HepG2 (cell line): Measurements from ENCODE around the gene RAB3D. TPM values are rescaled to one million over a fixed set of nuclear protein-coding genes. Genes with fewer than 3 reads are reported as not detected.

Source experiments
- ARID5B ChIP-seq: IDR thresholded peaks from 2 replicates; pipeline ENCODE4 v1.4.0; 2020; ENCODE audit warnings: mild to moderate bottlenecking, missing genetic modification reagents
- CREB1 ChIP-seq, 2 experiments: fragments of 450-650 bp in 1 of 2; IDR thresholded peaks; 2 replicates each; pipeline ENCODE4 v1.6.1; 2016 to 2017; ENCODE audit warnings: control low read depth in 1 of 2, mild to moderate bottlenecking in 1 of 2, missing compliant biosample characterization in 1 of 2, missing genetic modification characterization in 1 of 2
- ELF4 ChIP-seq: sonication (generic); formaldehyde crosslinking; IDR thresholded peaks from 2 replicates; pipeline ENCODE4 v1.5.0; 2020; ENCODE audit warnings: missing genetic modification reagents, mild to moderate bottlenecking, moderate library complexity, borderline replicate concordance
- HDAC1 ChIP-seq: sonication (generic); formaldehyde crosslinking; IDR thresholded peaks from 2 replicates; pipeline ENCODE4 v1.5.1; 2020; ENCODE audit warnings: mild to moderate bottlenecking, missing genetic modification reagents
- JDP2 ChIP-seq: sonication (generic); formaldehyde crosslinking; IDR thresholded peaks from 2 replicates; pipeline ENCODE4 v1.8.1; 2022; ENCODE audit warnings: missing genetic modification reagents, borderline replicate concordance
- KDM6A ChIP-seq: IDR thresholded peaks from 2 replicates; pipeline ENCODE4 v1.6.1; 2016; ENCODE audit warnings: low read depth
- PRDM4 ChIP-seq: sonication (generic); formaldehyde crosslinking; IDR thresholded peaks from 2 replicates; pipeline ENCODE4 v1.9.0; 2021; ENCODE audit warnings: missing genetic modification reagents, borderline replicate concordance
- PREB ChIP-seq: sonication (generic); formaldehyde crosslinking; IDR thresholded peaks from 2 replicates; pipeline ENCODE4 v1.4.0; 2020; ENCODE audit warnings: missing genetic modification reagents
- PTBP1 ChIP-seq: fragments of 200-400 bp; formaldehyde crosslinking; IDR thresholded peaks from 2 replicates; pipeline ENCODE4 v1.6.1; 2018; ENCODE audit warnings: low read length, low read depth; ENCODE audit not compliant: poor library complexity, severe bottlenecking
- SMC3 ChIP-seq: IDR thresholded peaks from 2 replicates; pipeline ENCODE4 v1.6.1; 2011; ENCODE audit warnings: low read length, improper control_type of control experiment
- ZNF329 ChIP-seq: sonication (generic); formaldehyde crosslinking; IDR thresholded peaks from 2 replicates; pipeline ENCODE4 v1.9.0; 2021; ENCODE audit warnings: low read depth, mild to moderate bottlenecking, missing genetic modification reagents
- ZNF451 ChIP-seq: sonication (generic); formaldehyde crosslinking; IDR thresholded peaks from 2 replicates; pipeline ENCODE4 v1.5.0; 2020; ENCODE audit warnings: mild to moderate bottlenecking, missing genetic modification reagents
- ZNF772 ChIP-seq: sonication (generic); formaldehyde crosslinking; IDR thresholded peaks from 2 replicates; pipeline ENCODE4 v1.5.0; 2020; ENCODE audit warnings: mild to moderate bottlenecking, missing genetic modification reagents
- ZSCAN5A ChIP-seq: sonication (generic); formaldehyde crosslinking; IDR thresholded peaks from 2 replicates; pipeline ENCODE4 v1.8.0; 2022; ENCODE audit warnings: mild to moderate bottlenecking, missing genetic modification reagents, borderline replicate concordance
- polyA plus RNA-seq, 8 experiments: library from polyadenylated mRNA; depleted of rRNA in 3 of 8; stranded (reverse) in 7 of 8; unstranded in 1 of 8; fragments of >200 nt; fragmentation: Illumina TruSeq in 4 of 8; extraction: Trizol in 4 of 8; gene quantifications; 2 replicates each; pipeline versions ENCODE4 v1.2.1 to v1.2.3, GENCODE V29; 2011 to 2016; ENCODE audit warnings: low read depth in 4 of 8, missing spikeins in 1 of 8, mixed read lengths in 1 of 8; ENCODE audit not compliant: insufficient read depth in 1 of 8
- total RNA-seq, 5 experiments: library from RNA; depleted of rRNA; stranded (reverse); fragments of >200 nt; fragmentation: Illumina TruSeq; extraction: Trizol; gene quantifications; 2 replicates each; pipeline ENCODE4 v1.2.3, GENCODE V29; 2016; ENCODE audit warnings: low read depth in 1 of 5

Gene RAB3D
- total and polyA plus RNA-seq, 2 of the 13 experiments (the other 11 are each of a cell fraction or from before 2014, with no cell fraction given) = 2.0 to 16.1 TPM

GRCh38 chr19:11380653-11381537 lies 41.4 kb upstream of the RAB3D start (continued):
- TF ChIP-seq CREB1 (IDR thresholded peaks at IDR 0.05) (peak; percentile 89), CREB1 (CRISPR knock-in tag; IDR thresholded peaks at IDR 0.05) (peak; percentile 92), PREB (CRISPR knock-in tag) (no peak), ELF4 (CRISPR knock-in tag) (no peak), ZNF329 (CRISPR knock-in tag) (no peak), KDM6A (CRISPR knock-in tag) (no peak), ZSCAN5A (CRISPR knock-in tag) (no peak), ZNF451 (CRISPR knock-in tag) (0 out of 2 replicates have a peak, but pooled peaks have one; percentile 54), JDP2 (CRISPR knock-in tag) (no peak), ARID5B (CRISPR knock-in tag) (peak; percentile 39; the same call in 1 of the 2 replicates), PRDM4 (CRISPR knock-in tag) (no peak; the same call in 1 of the 2 replicates), HDAC1 (CRISPR knock-in tag) (peak; percentile 70), PTBP1 (no peak), SMC3 (peak; percentile 27; the same call in 1 of the 2 replicates), ZNF772 (CRISPR knock-in tag) (0 out of 2 replicates have a peak, but pooled peaks have one; percentile 38)
